B cell (primary cell): ENCODE results near the gene TRAPPC12. TPM values are rescaled to one million over a fixed set of nuclear protein-coding genes. Genes with fewer than 3 reads are reported as not detected.

Experiments
- ATAC-seq: fragments of 200-7000 bp; cut with Tn5 transposase; one replicate; pipeline ENCODE4 v1.10.0; 2021; ENCODE audit warnings: low read depth, mild to moderate bottlenecking, moderate number of reproducible peaks, moderate library complexity
- CTCF ChIA-PET: fragments of 350-600 bp; sonication (Branson Sonifier 250); formaldehyde crosslinking; loops from one replicate; lab custom pipeline; 2021; ENCODE audit warnings: antibody characterized with exemption, inconsistent platforms; lab: Charles Lee
- POLR2A ChIA-PET: fragments of 350-600 bp; sonication (Branson Sonifier 250); formaldehyde crosslinking; loops from one replicate; lab custom pipeline; 2021; ENCODE audit warnings: antibody characterized with exemption; lab: Charles Lee
- DNase-seq: peaks from one replicate; pipeline ENCODE4 v3.0.0; 2013
- H2AFZ ChIP-seq: 2 replicates; pipeline ENCODE4 v1.6.1; 2012; ENCODE audit warnings: mild to moderate bottlenecking, low read depth, low read length; ENCODE audit not compliant: insufficient read depth, poor library complexity, severe bottlenecking
- H3K27ac ChIP-seq, 2 donors: 1 replicate in 1 of 2; 2 replicates in 1 of 2; pipeline ENCODE4 v1.5.1; 2012 to 2013; ENCODE audit warnings: low read length in 2 of 2, mild to moderate bottlenecking in 2 of 2, moderate library complexity in 1 of 2
- H3K27me3 ChIP-seq, 4 experiments: fragments of 200-600 bp in 1 of 4; sonication (generic) in 1 of 4; replicated peaks in 1 of 4; 1 replicate in 2 of 4; 2 replicates in 2 of 4; pipeline versions ENCODE4 v1.6.1 to v1.7.0; 2013 to 2016; ENCODE audit warnings: low read length in 3 of 4, mild to moderate bottlenecking in 2 of 4, mixed read lengths in 1 of 4, moderate library complexity in 1 of 4; ENCODE audit not compliant: insufficient read depth in 4 of 4, control insufficient read depth in 3 of 4; ENCODE audit errors: control extremely low read depth in 1 of 4
- H3K36me3 ChIP-seq, 2 experiments: replicated peaks in 1 of 2; 1 replicate in 1 of 2; 2 replicates in 1 of 2; pipeline versions ENCODE4 v1.6.1 to v1.7.1; 2013; ENCODE audit warnings: low read length in 1 of 2; ENCODE audit not compliant: insufficient read depth in 2 of 2, control insufficient read depth in 1 of 2; ENCODE audit errors: control extremely low read depth in 1 of 2, extremely low read depth in 1 of 2
- H3K4me1 ChIP-seq, 2 donors: fragments of 200-600 bp in 1 of 2; sonication (generic) in 1 of 2; 1 replicate in 1 of 2; 2 replicates in 1 of 2; pipeline versions ENCODE4 v1.5.1 to v1.6.1; 2013 to 2017; ENCODE audit warnings: low read length in 2 of 2; ENCODE audit not compliant: control insufficient read depth in 2 of 2, insufficient read depth in 2 of 2
- H3K4me2 ChIP-seq: replicated peaks from 2 replicates; pipeline ENCODE3; 2012; ENCODE audit warnings: mild to moderate bottlenecking, low read depth, low read length; ENCODE audit not compliant: poor library complexity, severe bottlenecking
- H3K4me3 ChIP-seq, 5 experiments: fragments of 200-600 bp in 1 of 5; sonication (generic) in 1 of 5; 1 replicate in 3 of 5; 2 replicates in 2 of 5; pipeline versions ENCODE4 v1.5.1 to v1.7.0; 2011 to 2016; ENCODE audit warnings: low read length in 4 of 5, mild to moderate bottlenecking in 4 of 5, low read depth in 2 of 5, control low read depth in 1 of 5, moderate library complexity in 1 of 5; ENCODE audit not compliant: insufficient read depth in 1 of 5; ENCODE audit errors: control extremely low read depth in 1 of 5, extremely low read depth in 1 of 5
- H3K79me2 ChIP-seq: fragments of 200-600 bp; sonication (generic); one replicate; pipeline ENCODE4 v1.6.0; 2016; ENCODE audit warnings: low read length; ENCODE audit not compliant: control insufficient read depth, insufficient read depth
- H3K9ac ChIP-seq: fragments of 200-600 bp; sonication (generic); 2 replicates; pipeline ENCODE4 v1.6.1; 2017; ENCODE audit warnings: mild to moderate bottlenecking, low read length, moderate library complexity
- H3K9me3 ChIP-seq, 3 donors: one replicate each; pipeline versions ENCODE4 v1.6.1 to v1.7.1; 2013; ENCODE audit warnings: low read length in 2 of 3; ENCODE audit not compliant: control insufficient read depth in 2 of 3, insufficient read depth in 1 of 3; ENCODE audit errors: control extremely low read depth in 1 of 3
- H4K20me1 ChIP-seq: 2 replicates; pipeline ENCODE4 v1.6.0; 2012; ENCODE audit warnings: mild to moderate bottlenecking, low read length; ENCODE audit not compliant: insufficient read depth, control insufficient read depth, poor library complexity, severe bottlenecking
- H3K27ac Mint-ChIP-seq: one replicate; pipeline ENCODE4 v1.8.0; 2021; ENCODE audit warnings: mixed read lengths
- H3K27me3 Mint-ChIP-seq: one replicate; pipeline ENCODE4 v1.8.0; 2021; ENCODE audit warnings: mixed read lengths
- H3K4me1 Mint-ChIP-seq: one replicate; pipeline ENCODE4 v1.8.0; 2021; ENCODE audit warnings: mixed read lengths
- H3K4me3 Mint-ChIP-seq: one replicate; pipeline ENCODE4 v1.8.0; 2021; ENCODE audit warnings: mixed read lengths
- H3K9me3 Mint-ChIP-seq: one replicate; pipeline ENCODE4 v1.8.0; 2022; ENCODE audit warnings: mixed read lengths; ENCODE audit not compliant: insufficient read depth
- CTCF ChIP-seq: fragments of 200-600 bp; IDR thresholded peaks from one replicate; pipeline ENCODE4 v1.8.0; 2022; ENCODE audit warnings: antibody characterized with exemption, mild to moderate bottlenecking
- EZH2 ChIP-seq: IDR thresholded peaks from 2 replicates; pipeline ENCODE4 v1.6.1; 2012; ENCODE audit warnings: borderline replicate concordance, low read depth, mild to moderate bottlenecking, moderate library complexity, low read length; ENCODE audit not compliant: insufficient read depth, poor library complexity, severe bottlenecking
- WGBS: methylation state at CpG from one replicate; pipeline ENCODE4 v1.1.5; 2013; ENCODE audit warnings: missing lambda C conversion rate; ENCODE audit not compliant: insufficient coverage; 5-methylcytosine and 5-hydroxymethylcytosine counted together
- intact Hi-C: fragments of 100-400 bp; cut with micrococcal nuclease; formaldehyde crosslinking; loops from one replicate; pipeline ENCODE4 v1.10.0; 2022
- polyA plus RNA-seq: library from polyadenylated mRNA; depleted of rRNA; stranded (reverse); fragments of >200 nt; gene quantifications from 2 replicates; pipeline ENCODE4 v1.2.3, GENCODE V29; 2012
- total RNA-seq, 2 donors: library from RNA; stranded (reverse); fragments of 120-200 nt in 1 of 2; gene quantifications; 1 replicate in 1 of 2; 2 replicates in 1 of 2; pipeline versions ENCODE4 v1.2.3 to v1.2.4, GENCODE V29; 2013 to 2022

The TRAPPC12 gene
- total and polyA plus RNA-seq, 2 donors (not counting 1 experiment from before 2014, with no cell fraction given): 80.9 to 151 TPM

DNA sequence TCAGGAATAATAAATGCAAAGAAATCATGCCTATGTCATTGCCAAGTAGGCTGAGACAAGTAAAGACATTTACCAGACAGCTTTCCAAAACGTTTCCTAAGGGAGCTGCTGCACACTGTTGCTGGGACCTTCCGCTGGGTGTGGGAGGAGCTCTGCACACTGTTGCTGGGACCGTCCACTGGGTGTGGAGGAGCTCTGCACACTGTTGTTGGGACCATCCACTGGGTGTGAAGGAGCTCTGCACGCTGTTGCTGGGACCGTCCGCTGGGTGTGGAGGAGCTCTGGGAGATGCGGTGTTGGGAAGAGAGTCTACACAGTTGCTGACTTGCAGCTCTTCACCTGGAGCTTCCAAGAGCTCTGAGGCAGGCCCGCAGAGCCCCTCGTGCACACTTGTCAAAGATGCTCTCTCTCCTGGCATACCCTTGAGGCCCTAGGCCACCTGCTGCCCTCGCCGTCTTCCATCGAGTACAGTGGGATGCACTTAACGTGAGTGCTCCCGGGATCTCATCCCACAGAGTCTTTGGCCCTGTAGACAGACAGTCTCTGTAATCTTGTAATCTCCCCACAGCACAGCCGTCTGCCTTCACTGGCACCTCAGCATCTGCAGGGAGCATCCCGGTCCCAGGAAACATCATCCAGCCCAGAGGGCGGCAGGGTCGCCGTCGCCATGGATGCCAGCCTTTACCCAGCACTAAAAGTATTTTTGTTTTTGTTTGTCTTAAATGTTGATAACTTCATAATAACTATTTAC is 51.4 kb downstream of the TRAPPC12 start:
- no peak for DNase-seq
- Histone ChIP-seq H2AFZ (no peak overlapping the region), H3K27ac (no peak overlapping the region), H3K36me3 (peaks cover 2 to 53% of the 10 kb centered on the region in 2 experiments), H4K20me1 (peaks cover 5% of the 10 kb centered on the region), H3K9me3 (no peaks in the 10 kb centered on the region), H3K4me1 (no peaks in the 10 kb centered on the region), H3K4me3 (no peak overlapping the region), H3K27me3 (no peaks in the 10 kb centered on the region), H3K9ac (no peak overlapping the region), H3K79me2 (no peaks in the 10 kb centered on the region), H3K4me2 (no peak overlapping the region)
- no peak for TF ChIP-seq CTCF
- no peak for TF ChIP-seq EZH2
- intact Hi-C loops: no loop called here
- no peaks in the 10 kb centered on the region for H3K27me3 Mint-ChIP-seq
- no peak overlapping the region for H3K27ac Mint-ChIP-seq
- CTCF ChIA-PET: interaction anchor here (1.4 to 1.7 kb wide), 2 partner anchors 9 to 31 kb away, joined by 5 to 6 read pairs; no protein-coding TSS in a partner anchor
- ATAC-seq: no peak
- no peaks in the 10 kb centered on the region for H3K9me3 Mint-ChIP-seq
- WGBS: 97% methylated on average over 14 of the region's 20 CpGs
- POLR2A ChIA-PET: no interaction called here
- H3K4me1 Mint-ChIP-seq: no peaks in the 10 kb centered on the region
- no peak overlapping the region for H3K4me3 Mint-ChIP-seq

GRCh38 chr2:3432067-3432466 is 52.6 kb downstream of the TRAPPC12 start:
- no peak overlapping the region for H3K27ac ChIP-seq
- no peaks in the 10 kb centered on the region for H3K4me1 Mint-ChIP-seq
- 100% methylated on average over 5 of the region's 6 CpGs for whole genome bisulfite sequencing
- no peak overlapping the region for H3K9ac ChIP-seq
- H3K4me3 Mint-ChIP-seq: no peak overlapping the region
- H3K9me3 ChIP-seq: no peaks in the 10 kb centered on the region
- H3K9me3 Mint-ChIP-seq: no peaks in the 10 kb centered on the region
- H2AFZ ChIP-seq: no peak overlapping the region
- DNase-seq (no peak), ATAC-seq (no peak)
- no peak overlapping the region for H3K4me2 ChIP-seq
- TF ChIP-seq EZH2 (no peak), CTCF (no peak)
- no peaks in the 10 kb centered on the region for H3K27me3 Mint-ChIP-seq
- H3K36me3 ChIP-seq: peaks cover 2 to 42% of the 10 kb centered on the region in 2 experiments
- peaks cover 5% of the 10 kb centered on the region for H4K20me1 ChIP-seq
- no peak overlapping the region for H3K27ac Mint-ChIP-seq
- CTCF ChIA-PET: no interaction called here
- POLR2A ChIA-PET: no interaction called here
- H3K4me3 ChIP-seq: no peak overlapping the region
- no peaks in the 10 kb centered on the region for H3K27me3 ChIP-seq
- intact Hi-C loops: no loop called here
- no peaks in the 10 kb centered on the region for H3K79me2 ChIP-seq
- no peaks in the 10 kb centered on the region for H3K4me1 ChIP-seq
